HEK293 (cell line): ENCODE data around the gene IRX3.

Experiments used
- BCL11A ChIP-seq: fragments of 450-650 bp; formaldehyde crosslinking; IDR thresholded peaks from 2 replicates; pipeline ENCODE4 v1.5.1; 2016; ENCODE audit warnings: low read depth, missing biosample characterization, missing genetic modification characterization
- EGR2 ChIP-seq: fragments of 450-650 bp; formaldehyde crosslinking; IDR thresholded peaks from 2 replicates; pipeline ENCODE4 v1.5.1; 2016; ENCODE audit warnings: low read depth, missing biosample characterization, missing genetic modification characterization
- FEZF1 ChIP-seq: fragments of 450-650 bp; formaldehyde crosslinking; IDR thresholded peaks from 2 replicates; pipeline ENCODE4 v1.5.1; 2016; ENCODE audit warnings: missing biosample characterization, missing genetic modification characterization
- GLI2 ChIP-seq: fragments of 450-650 bp; formaldehyde crosslinking; IDR thresholded peaks from 2 replicates; pipeline ENCODE4; 2017; ENCODE audit warnings: missing biosample characterization, missing genetic modification characterization, low read depth, borderline replicate concordance
- GLIS1 ChIP-seq: fragments of 450-650 bp; formaldehyde crosslinking; IDR thresholded peaks from 2 replicates; pipeline ENCODE4 v1.5.1; 2016; ENCODE audit warnings: missing biosample characterization, missing genetic modification characterization
- HOXA7 ChIP-seq: sonication (generic); formaldehyde crosslinking; IDR thresholded peaks from 2 replicates; pipeline ENCODE4 v1.8.1; 2022; ENCODE audit warnings: missing genetic modification reagents, borderline replicate concordance
- MYNN ChIP-seq: fragments of 450-650 bp; formaldehyde crosslinking; IDR thresholded peaks from 2 replicates; pipeline ENCODE4 v1.5.1; 2016; ENCODE audit warnings: missing biosample characterization, missing genetic modification characterization, borderline replicate concordance
- TCF7L2 ChIP-seq: IDR thresholded peaks from 2 replicates; pipeline ENCODE4 v1.6.1; 2011; ENCODE audit warnings: low read depth, mild to moderate bottlenecking, inconsistent platforms, low read length, moderate library complexity, borderline replicate concordance
- ZBTB8A ChIP-seq: fragments of 450-650 bp; formaldehyde crosslinking; IDR thresholded peaks from 2 replicates; pipeline ENCODE4 v1.5.1; 2016; ENCODE audit warnings: missing biosample characterization, missing genetic modification characterization
- ZFP37 ChIP-seq: fragments of 450-650 bp; formaldehyde crosslinking; IDR thresholded peaks from 2 replicates; pipeline ENCODE4 v1.5.1; 2016; ENCODE audit warnings: missing biosample characterization, missing genetic modification characterization
- ZNF157 ChIP-seq: fragments of 450-650 bp; formaldehyde crosslinking; IDR thresholded peaks from 2 replicates; pipeline ENCODE4 v1.5.1; 2016; ENCODE audit warnings: missing biosample characterization, missing genetic modification characterization
- ZNF169 ChIP-seq: fragments of 450-650 bp; formaldehyde crosslinking; IDR thresholded peaks from 2 replicates; pipeline ENCODE4 v1.5.1; 2016; ENCODE audit warnings: missing biosample characterization, missing genetic modification characterization
- ZNF221 ChIP-seq: fragments of 450-650 bp; formaldehyde crosslinking; IDR thresholded peaks from 2 replicates; pipeline ENCODE4 v1.5.1; 2017; ENCODE audit warnings: missing biosample characterization, missing genetic modification characterization, borderline replicate concordance
- ZNF239 ChIP-seq: fragments of 450-650 bp; formaldehyde crosslinking; IDR thresholded peaks from 2 replicates; pipeline ENCODE4 v1.5.1; 2016; ENCODE audit warnings: missing biosample characterization, missing genetic modification characterization
- ZNF324 ChIP-seq: fragments of 450-650 bp; formaldehyde crosslinking; IDR thresholded peaks from 2 replicates; pipeline ENCODE4 v1.5.1; 2016; ENCODE audit warnings: missing biosample characterization, missing genetic modification characterization
- ZNF341 ChIP-seq: fragments of 450-650 bp; formaldehyde crosslinking; IDR thresholded peaks from 2 replicates; pipeline ENCODE4; 2016; ENCODE audit warnings: low read depth, missing biosample characterization, missing genetic modification characterization
- ZNF37A ChIP-seq: fragments of 450-650 bp; IDR thresholded peaks from 2 replicates; pipeline ENCODE4 v1.5.1; 2018; ENCODE audit warnings: missing biosample characterization, missing genetic modification characterization
- ZNF433 ChIP-seq: fragments of 450-650 bp; formaldehyde crosslinking; IDR thresholded peaks from 2 replicates; pipeline ENCODE4 v1.5.1; 2016; ENCODE audit warnings: missing biosample characterization, missing genetic modification characterization, low read depth
- ZNF530 ChIP-seq: fragments of 450-650 bp; formaldehyde crosslinking; IDR thresholded peaks from 2 replicates; pipeline ENCODE4 v1.5.1; 2016; ENCODE audit warnings: low read depth, missing biosample characterization, missing genetic modification characterization
- ZNF626 ChIP-seq: fragments of 450-650 bp; sonication (Bioruptor Pico); formaldehyde crosslinking; IDR thresholded peaks from 2 replicates; pipeline ENCODE4 v1.5.1; 2018; ENCODE audit warnings: missing biosample characterization, missing genetic modification characterization, inconsistent platforms
- ZNF677 ChIP-seq: fragments of 450-650 bp; IDR thresholded peaks from 2 replicates; pipeline ENCODE4 v1.5.0; 2018; ENCODE audit warnings: missing biosample characterization, mild to moderate bottlenecking, missing genetic modification characterization, moderate library complexity
- ZNF701 ChIP-seq: fragments of 450-650 bp; formaldehyde crosslinking; IDR thresholded peaks from 2 replicates; pipeline ENCODE4 v1.5.1; 2016; ENCODE audit warnings: missing biosample characterization, missing genetic modification characterization
- ZNF837 ChIP-seq: fragments of 450-650 bp; formaldehyde crosslinking; IDR thresholded peaks from 2 replicates; pipeline ENCODE4 v1.5.1; 2016; ENCODE audit warnings: missing biosample characterization, missing genetic modification characterization
- ZSCAN23 ChIP-seq: fragments of 450-650 bp; formaldehyde crosslinking; IDR thresholded peaks from 2 replicates; pipeline ENCODE4 v1.5.1; 2016; ENCODE audit warnings: missing biosample characterization, missing genetic modification characterization
- TF ChIP-seq, protein P1 (sequence below): fragments of 450-650 bp; formaldehyde crosslinking; conservative IDR thresholded peaks from 2 replicates; pipeline ENCODE4 v1.5.1; 2016; ENCODE audit warnings: low read depth, missing biosample characterization, missing genetic modification characterization
- TF ChIP-seq, protein P2 (sequence below): fragments of 450-650 bp; formaldehyde crosslinking; IDR thresholded peaks from 2 replicates; pipeline ENCODE4 v1.5.1; 2016; ENCODE audit warnings: missing biosample characterization, missing genetic modification characterization
- TF ChIP-seq, protein P3 (sequence below): sonication (generic); formaldehyde crosslinking; IDR thresholded peaks from 2 replicates; pipeline ENCODE4 v1.8.1; 2022; ENCODE audit warnings: mild to moderate bottlenecking, moderate library complexity, missing genetic modification reagents
- TF ChIP-seq, protein P4 (sequence below): fragments of 450-650 bp; formaldehyde crosslinking; IDR thresholded peaks from 2 replicates; pipeline ENCODE4 v1.5.1; 2016; ENCODE audit warnings: missing biosample characterization, missing genetic modification characterization
- TF ChIP-seq, protein P5 (sequence below): fragments of 450-650 bp; formaldehyde crosslinking; IDR thresholded peaks from 2 replicates; pipeline ENCODE4 v1.5.1; 2016; ENCODE audit warnings: missing biosample characterization, missing genetic modification characterization
- TF ChIP-seq, protein P6 (sequence below): fragments of 450-650 bp; formaldehyde crosslinking; IDR thresholded peaks from 2 replicates; pipeline ENCODE4 v1.5.1; 2016; ENCODE audit warnings: missing biosample characterization, missing genetic modification characterization

The IRX3 gene

DNA sequence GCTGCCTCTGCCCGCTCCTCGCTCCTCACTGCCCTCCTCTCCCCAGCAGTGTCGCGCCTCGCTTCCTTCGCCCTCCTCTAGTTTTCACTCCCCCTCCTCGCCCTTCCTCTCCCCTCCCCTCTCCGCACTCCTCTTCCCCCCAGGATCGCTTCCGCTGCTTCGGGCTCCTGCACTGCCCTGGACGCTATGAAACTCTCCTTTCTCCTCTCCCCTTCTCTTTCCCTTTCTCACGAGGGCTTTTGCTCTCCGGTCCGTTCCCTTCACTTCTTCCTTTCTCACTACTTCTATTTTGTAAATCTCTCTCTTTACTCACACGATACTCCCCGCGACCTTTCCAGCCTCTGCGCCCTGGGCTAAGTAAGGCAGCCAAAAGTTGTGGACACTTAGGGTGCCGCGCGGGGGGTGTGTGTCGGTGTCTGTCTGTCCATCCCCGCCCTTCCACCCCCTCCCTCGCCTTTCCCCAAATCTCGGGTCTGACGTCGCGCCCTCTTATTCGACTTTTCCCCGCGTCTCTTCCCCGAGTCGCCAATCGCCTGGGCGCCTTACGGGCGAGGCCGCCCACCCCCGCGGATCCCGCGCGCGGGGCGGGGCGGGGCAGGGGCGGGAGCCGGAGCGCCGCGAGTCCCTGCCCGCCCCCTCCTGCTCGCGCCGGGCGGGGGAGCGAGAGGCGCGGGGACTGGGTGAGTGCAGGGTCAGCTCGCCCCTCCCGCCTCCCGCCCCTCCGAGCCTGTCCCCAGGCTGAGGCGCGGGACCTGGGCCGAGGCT lies at the start of gene IRX3 (continued):
- TF ChIP-seq ZNF626 (tag by site-specific recombination) (no peak), ZNF677 (no peak), ZBTB8A (tag by site-specific recombination) (peak; percentile 70), FEZF1 (peak; percentile 66), MYNN (tag by site-specific recombination) (peak; percentile 71; the same call in 1 of the 2 replicates), ZNF37A (tag by site-specific recombination) (no peak), ZNF324 (tag by site-specific recombination) (peak; percentile 60; the same call in 1 of the 2 replicates), BCL11A (tag by site-specific recombination) (peak; percentile 92), ZNF433 (tag by site-specific recombination) (no peak), EGR2 (tag by site-specific recombination) (peak; percentile 62), ZNF239 (tag by site-specific recombination) (0 out of 2 replicates have a peak, but pooled peaks have one; percentile 60), ZNF169 (tag by site-specific recombination) (no peak), HOXA7 (no peak), ZNF341 (tag by site-specific recombination) (peak; percentile 99), ZSCAN23 (peak; percentile 47; the same call in 1 of the 2 replicates), GLIS1 (tag by site-specific recombination) (peak; percentile 92), ZNF157 (no peak; the same call in 1 of the 2 replicates), ZNF701 (peak; percentile 82), GLI2 (no peak), TCF7L2 (no peak), ZFP37 (tag by site-specific recombination) (no peak), ZNF837 (tag by site-specific recombination) (no peak), ZNF530 (tag by site-specific recombination) (no peak), ZNF221 (tag by site-specific recombination) (no peak)
- TF ChIP-seq, protein P1, sequence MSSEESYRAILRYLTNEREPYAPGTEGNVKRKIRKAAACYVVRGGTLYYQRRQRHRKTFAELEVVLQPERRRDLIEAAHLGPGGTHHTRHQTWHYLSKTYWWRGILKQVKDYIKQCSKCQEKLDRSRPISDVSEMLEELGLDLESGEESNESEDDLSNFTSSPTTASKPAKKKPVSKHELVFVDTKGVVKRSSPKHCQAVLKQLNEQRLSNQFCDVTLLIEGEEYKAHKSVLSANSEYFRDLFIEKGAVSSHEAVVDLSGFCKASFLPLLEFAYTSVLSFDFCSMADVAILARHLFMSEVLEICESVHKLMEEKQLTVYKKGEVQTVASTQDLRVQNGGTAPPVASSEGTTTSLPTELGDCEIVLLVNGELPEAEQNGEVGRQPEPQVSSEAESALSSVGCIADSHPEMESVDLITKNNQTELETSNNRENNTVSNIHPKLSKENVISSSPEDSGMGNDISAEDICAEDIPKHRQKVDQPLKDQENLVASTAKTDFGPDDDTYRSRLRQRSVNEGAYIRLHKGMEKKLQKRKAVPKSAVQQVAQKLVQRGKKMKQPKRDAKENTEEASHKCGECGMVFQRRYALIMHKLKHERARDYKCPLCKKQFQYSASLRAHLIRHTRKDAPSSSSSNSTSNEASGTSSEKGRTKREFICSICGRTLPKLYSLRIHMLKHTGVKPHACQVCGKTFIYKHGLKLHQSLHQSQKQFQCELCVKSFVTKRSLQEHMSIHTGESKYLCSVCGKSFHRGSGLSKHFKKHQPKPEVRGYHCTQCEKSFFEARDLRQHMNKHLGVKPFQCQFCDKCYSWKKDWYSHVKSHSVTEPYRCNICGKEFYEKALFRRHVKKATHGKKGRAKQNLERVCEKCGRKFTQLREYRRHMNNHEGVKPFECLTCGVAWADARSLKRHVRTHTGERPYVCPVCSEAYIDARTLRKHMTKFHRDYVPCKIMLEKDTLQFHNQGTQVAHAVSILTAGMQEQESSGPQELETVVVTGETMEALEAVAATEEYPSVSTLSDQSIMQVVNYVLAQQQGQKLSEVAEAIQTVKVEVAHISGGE (tag by site-specific recombination) = peak; percentile 87
- TF ChIP-seq, protein P2, sequence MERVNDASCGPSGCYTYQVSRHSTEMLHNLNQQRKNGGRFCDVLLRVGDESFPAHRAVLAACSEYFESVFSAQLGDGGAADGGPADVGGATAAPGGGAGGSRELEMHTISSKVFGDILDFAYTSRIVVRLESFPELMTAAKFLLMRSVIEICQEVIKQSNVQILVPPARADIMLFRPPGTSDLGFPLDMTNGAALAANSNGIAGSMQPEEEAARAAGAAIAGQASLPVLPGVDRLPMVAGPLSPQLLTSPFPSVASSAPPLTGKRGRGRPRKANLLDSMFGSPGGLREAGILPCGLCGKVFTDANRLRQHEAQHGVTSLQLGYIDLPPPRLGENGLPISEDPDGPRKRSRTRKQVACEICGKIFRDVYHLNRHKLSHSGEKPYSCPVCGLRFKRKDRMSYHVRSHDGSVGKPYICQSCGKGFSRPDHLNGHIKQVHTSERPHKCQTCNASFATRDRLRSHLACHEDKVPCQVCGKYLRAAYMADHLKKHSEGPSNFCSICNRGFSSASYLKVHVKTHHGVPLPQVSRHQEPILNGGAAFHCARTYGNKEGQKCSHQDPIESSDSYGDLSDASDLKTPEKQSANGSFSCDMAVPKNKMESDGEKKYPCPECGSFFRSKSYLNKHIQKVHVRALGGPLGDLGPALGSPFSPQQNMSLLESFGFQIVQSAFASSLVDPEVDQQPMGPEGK (tag by site-specific recombination) = peak; percentile 95
- TF ChIP-seq, protein P3, sequence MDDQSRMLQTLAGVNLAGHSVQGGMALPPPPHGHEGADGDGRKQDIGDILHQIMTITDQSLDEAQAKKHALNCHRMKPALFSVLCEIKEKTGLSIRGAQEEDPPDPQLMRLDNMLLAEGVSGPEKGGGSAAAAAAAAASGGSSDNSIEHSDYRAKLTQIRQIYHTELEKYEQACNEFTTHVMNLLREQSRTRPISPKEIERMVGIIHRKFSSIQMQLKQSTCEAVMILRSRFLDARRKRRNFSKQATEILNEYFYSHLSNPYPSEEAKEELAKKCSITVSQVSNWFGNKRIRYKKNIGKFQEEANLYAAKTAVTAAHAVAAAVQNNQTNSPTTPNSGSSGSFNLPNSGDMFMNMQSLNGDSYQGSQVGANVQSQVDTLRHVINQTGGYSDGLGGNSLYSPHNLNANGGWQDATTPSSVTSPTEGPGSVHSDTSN (CRISPR knock-in tag) = no peak
- TF ChIP-seq, protein P4, sequence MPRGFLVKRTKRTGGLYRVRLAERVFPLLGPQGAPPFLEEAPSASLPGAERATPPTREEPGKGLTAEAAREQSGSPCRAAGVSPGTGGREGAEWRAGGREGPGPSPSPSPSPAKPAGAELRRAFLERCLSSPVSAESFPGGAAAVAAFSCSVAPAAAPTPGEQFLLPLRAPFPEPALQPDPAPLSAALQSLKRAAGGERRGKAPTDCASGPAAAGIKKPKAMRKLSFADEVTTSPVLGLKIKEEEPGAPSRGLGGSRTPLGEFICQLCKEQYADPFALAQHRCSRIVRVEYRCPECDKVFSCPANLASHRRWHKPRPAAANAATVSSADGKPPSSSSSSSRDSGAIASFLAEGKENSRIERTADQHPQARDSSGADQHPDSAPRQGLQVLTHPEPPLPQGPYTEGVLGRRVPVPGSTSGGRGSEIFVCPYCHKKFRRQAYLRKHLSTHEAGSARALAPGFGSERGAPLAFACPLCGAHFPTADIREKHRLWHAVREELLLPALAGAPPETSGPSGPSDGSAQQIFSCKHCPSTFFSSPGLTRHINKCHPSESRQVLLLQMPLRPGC = no peak
- TF ChIP-seq, protein P5, sequence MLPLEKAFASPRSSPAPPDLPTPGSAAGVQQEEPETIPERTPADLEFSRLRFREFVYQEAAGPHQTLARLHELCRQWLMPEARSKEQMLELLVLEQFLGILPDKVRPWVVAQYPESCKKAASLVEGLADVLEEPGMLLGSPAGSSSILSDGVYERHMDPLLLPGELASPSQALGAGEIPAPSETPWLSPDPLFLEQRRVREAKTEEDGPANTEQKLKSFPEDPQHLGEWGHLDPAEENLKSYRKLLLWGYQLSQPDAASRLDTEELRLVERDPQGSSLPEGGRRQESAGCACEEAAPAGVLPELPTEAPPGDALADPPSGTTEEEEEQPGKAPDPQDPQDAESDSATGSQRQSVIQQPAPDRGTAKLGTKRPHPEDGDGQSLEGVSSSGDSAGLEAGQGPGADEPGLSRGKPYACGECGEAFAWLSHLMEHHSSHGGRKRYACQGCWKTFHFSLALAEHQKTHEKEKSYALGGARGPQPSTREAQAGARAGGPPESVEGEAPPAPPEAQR (tag by site-specific recombination) = no peak
- TF ChIP-seq, protein P6, sequence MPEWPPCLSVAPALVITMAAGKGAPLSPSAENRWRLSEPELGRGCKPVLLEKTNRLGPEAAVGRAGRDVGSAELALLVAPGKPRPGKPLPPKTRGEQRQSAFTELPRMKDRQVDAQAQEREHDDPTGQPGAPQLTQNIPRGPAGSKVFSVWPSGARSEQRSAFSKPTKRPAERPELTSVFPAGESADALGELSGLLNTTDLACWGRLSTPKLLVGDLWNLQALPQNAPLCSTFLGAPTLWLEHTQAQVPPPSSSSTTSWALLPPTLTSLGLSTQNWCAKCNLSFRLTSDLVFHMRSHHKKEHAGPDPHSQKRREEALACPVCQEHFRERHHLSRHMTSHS (tag by site-specific recombination) = no peak
